ENCODE results near the gene FBXW5.

FBXW5 gene

DNA sequence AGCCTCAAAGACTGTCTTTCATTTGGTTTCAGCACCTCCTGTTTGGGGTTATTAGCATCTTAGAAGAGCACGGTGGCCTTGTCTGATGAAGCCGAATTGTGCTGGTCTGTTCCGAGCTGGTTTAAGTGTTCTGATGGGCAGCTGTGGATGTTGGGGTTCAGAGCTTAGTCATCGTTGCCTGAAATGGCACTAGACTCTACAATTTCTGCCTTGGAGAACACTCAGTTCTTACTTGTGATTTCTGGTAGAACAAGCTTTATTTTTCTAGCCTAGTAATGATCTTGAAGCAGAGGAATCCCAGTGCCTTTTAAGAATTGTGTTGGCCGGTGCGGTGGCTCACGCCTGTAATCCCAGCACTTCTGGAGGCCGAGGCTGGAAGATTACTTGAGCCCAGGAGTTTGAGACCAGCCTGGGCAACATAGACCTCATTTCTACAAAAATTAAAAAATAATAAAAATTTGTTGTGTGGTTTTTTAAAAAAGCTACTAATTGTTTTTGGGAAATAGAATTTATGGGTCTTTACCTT lies 7.8 kb downstream of the FBXW5 start:
- no peak for DNase-seq (ENCODE audit: extremely low read depth in 1 of 2, low read depth in 1 of 2)

DNA sequence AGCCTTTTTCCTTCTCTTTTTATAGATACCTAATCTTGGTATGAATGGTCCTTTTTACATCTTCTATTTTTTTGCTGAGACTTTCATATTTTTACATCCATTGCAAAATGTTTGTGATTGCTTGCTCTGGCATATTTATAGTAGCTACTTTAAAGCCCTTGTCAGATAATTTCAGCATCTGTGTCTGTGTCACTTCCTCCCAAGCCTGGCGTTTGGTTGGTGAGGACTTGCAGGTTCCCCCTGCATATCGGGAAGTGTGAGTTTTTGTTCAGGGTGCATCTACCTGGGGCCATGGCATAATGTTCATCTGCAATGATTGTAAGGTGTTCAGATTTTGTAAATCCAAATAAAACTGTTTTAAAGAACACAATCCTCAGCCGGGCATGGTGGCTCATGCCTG lies 8.9 kb downstream of the FBXW5 start:
- no peak for DNase-seq (ENCODE audit: extremely low read depth in 1 of 2, low read depth in 1 of 2)

- DNase-seq (ENCODE audit: extremely low read depth in 1 of 2, low read depth in 1 of 2): no peak
Observed at GRCh38 chr9:136934277-136934676, 10.3 kb downstream of the FBXW5 start.

DNA sequence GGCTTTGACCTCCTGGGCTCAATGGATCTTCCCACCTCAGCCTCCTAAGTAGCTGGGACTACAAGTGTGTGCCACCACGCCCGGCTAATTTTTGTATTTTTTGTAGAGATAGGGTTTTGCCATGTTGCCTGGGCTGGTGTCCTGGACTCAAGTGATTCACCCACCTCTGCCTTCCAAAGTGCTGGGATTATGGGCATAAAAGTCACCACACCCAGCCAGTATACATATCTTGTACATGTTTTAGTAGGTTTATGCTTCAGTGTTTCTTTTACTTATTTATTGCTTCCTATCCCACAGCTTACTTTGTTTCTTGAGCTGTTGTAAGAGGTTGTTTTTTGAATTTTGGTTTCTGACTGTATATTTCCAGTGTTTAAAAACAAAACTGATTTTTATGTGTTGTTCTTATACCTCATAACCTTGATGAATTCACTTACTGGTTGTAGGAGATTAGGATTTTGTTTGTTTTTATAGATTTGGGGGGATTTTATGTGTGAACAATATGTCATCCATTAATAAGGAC lies 12.9 kb downstream of the FBXW5 start:
- no peak for DNase-seq (ENCODE audit: extremely low read depth in 1 of 2, low read depth in 1 of 2)

DNA sequence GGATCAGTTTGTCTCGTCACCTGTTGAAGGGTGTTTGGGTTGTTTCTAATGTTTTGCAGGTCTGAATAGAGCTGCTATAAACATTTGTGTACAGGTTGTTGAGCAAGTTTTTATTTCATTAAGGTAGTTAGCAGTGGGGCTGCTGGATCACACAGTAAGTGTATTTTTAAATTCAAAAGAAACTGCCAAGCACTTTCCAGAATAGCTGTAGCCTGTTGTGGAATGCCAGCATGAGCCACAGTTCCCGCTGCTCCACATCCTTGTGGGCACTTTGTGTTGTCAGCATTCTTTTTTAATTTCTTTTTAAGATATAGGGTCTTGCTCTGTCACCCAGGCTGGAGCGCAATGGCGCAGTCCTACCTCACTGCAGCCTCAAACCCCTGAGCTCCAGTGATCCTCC lies 14.5 kb downstream of the FBXW5 start:
- DNase-seq (ENCODE audit: extremely low read depth in 1 of 2, low read depth in 1 of 2): no peak

DNA sequence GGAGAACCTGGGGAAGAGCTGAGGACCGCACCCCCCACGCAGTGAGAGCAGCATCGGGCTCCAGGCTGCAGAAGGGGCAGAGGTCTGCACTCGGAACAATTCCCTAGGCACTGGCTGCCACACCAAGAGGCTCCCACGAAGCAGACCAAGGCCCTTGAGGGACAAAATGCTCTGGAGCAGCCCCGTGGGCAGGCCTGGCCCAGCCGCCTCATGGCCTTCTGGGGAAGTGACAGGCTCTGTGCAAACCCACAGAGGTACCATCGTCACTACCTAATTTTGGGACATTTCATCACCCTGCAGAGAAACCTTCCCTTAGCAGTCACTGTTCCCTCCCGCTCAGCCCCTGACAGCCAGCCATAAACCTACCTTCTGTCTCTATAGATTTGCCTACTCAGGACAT lies 15.9 kb downstream of the FBXW5 start:
- DNase-seq (ENCODE audit: extremely low read depth in 1 of 2, low read depth in 1 of 2): no peak

GRCh38 chr9:136927343-136928271 lies 16.9 kb downstream of the FBXW5 start:
- no peak for DNase-seq (ENCODE audit: extremely low read depth in 1 of 2, low read depth in 1 of 2)

- no peak for DNase-seq (ENCODE audit: extremely low read depth in 1 of 2, low read depth in 1 of 2)
Observed at GRCh38 chr9:136926749-136927148, 17.8 kb downstream of the FBXW5 start.

- no peak for DNase-seq (ENCODE audit: extremely low read depth in 1 of 2, low read depth in 1 of 2)
Observed at GRCh38 chr9:136926154-136926704, 18.3 kb downstream of the FBXW5 start.

GRCh38 chr9:136925414-136926153 lies 19.0 kb downstream of the FBXW5 start:
- no peak for DNase-seq (ENCODE audit: extremely low read depth in 1 of 2, low read depth in 1 of 2)

GRCh38 chr9:136923881-136924280 lies 20.7 kb downstream of the FBXW5 start:
- no peak for DNase-seq (ENCODE audit: extremely low read depth in 1 of 2, low read depth in 1 of 2)

GRCh38 chr9:136922540-136922939 lies 22.0 kb downstream of the FBXW5 start:
- no peak for DNase-seq (ENCODE audit: extremely low read depth in 1 of 2, low read depth in 1 of 2)

- no peak for DNase-seq (ENCODE audit: extremely low read depth in 1 of 2, low read depth in 1 of 2)
Observed at GRCh38 chr9:136921718-136922117, 22.8 kb downstream of the FBXW5 start.

DNA sequence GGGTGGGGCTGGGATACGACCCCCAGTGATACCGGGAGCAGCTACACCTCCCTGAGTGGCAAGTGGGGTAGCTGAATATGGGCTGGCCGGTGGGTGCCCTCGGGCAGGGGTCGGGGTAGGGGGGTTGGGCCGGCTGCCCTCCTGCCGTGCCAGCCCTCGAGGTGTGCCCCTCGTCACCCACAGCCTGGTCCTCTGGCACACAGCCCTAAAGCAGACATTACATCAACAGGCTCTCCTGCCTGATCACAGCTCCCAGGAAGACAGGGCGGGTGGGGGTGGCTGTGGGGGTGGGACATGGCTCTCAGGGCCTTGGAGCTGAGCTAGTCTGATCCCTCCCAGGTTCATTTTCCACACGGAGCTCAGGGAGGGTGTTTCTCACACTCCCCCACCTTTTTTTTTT lies 23.2 kb downstream of the FBXW5 start:
- DNase-seq (ENCODE audit: extremely low read depth in 1 of 2, low read depth in 1 of 2): no peak

- DNase-seq (ENCODE audit: extremely low read depth in 1 of 2, low read depth in 1 of 2): no peak
Observed at GRCh38 chr9:136920734-136921231, 23.8 kb downstream of the FBXW5 start.

- no peak for DNase-seq (ENCODE audit: extremely low read depth in 1 of 2, low read depth in 1 of 2)
Observed at GRCh38 chr9:136920069-136920468, 24.5 kb downstream of the FBXW5 start.

GRCh38 chr9:136917902-136918301 lies 26.6 kb downstream of the FBXW5 start:
- no peak for DNase-seq (ENCODE audit: extremely low read depth in 1 of 2, low read depth in 1 of 2)

GRCh38 chr9:136916330-136917184 lies 28.0 kb downstream of the FBXW5 start:
- peak in 1 of 2 donors; percentile 30 for DNase-seq (ENCODE audit: extremely low read depth in 1 of 2, low read depth in 1 of 2)

GRCh38 chr9:136915632-136916329 lies 28.8 kb downstream of the FBXW5 start:
- no peak for DNase-seq (ENCODE audit: extremely low read depth in 1 of 2, low read depth in 1 of 2)

Measured in stimulated activated CD8-positive, alpha-beta memory T cell treated with anti-CD3 and anti-CD28 coated beads, Interleukin-7, amount 100 ng/mL, for 48 hours (primary cell).